Measurements from ENCODE around the gene LIN28A.

LIN28A gene

GRCh38 chr1:26472901-26473845 lies 62.6 kb downstream of the LIN28A start:
- H3K27me3 ChIP-seq (ENCODE audit: control insufficient read depth in 1 of 2, insufficient read depth in 2 of 2, low read length in 2 of 2): no peaks in the 10 kb centered on the region

GRCh38 chr1:26474818-26475217 lies 64.2 kb downstream of the LIN28A start:
- peaks cover 36% of the 10 kb centered on the region for H3K36me3 ChIP-seq (ENCODE audit: insufficient read depth, low read length)
- peaks cover 28% of the 10 kb centered on the region for H3K4me1 ChIP-seq (ENCODE audit: insufficient read depth, low read length)
- no peaks in the 10 kb centered on the region for H3K27me3 ChIP-seq (ENCODE audit: control insufficient read depth in 1 of 2, insufficient read depth in 2 of 2, low read length in 2 of 2)
- H3K4me3 ChIP-seq (ENCODE audit: low read depth in 1 of 2, low read length in 2 of 2): no peak overlapping the region
- no peak overlapping the region for H3K9ac ChIP-seq (ENCODE audit: low read length)
- no peak overlapping the region for H3K27ac ChIP-seq (ENCODE audit: low read depth, low read length)
- no peaks in the 10 kb centered on the region for H3K9me3 ChIP-seq (ENCODE audit: low read length)

More at GRCh38 chr1:26472901-26473845, 62.6 kb downstream of the LIN28A start:
- peaks cover 28% of the 10 kb centered on the region for H3K4me1 ChIP-seq (ENCODE audit: insufficient read depth, low read length)
- peak overlapping the region; percentile 94 for H3K27ac ChIP-seq (ENCODE audit: low read depth, low read length)
- peak overlapping the region; percentile 58 for H3K9ac ChIP-seq (ENCODE audit: low read length)
- no peaks in the 10 kb centered on the region for H3K9me3 ChIP-seq (ENCODE audit: low read length)
- H3K4me3 ChIP-seq (ENCODE audit: low read depth in 1 of 2, low read length in 2 of 2): peak overlapping the region; percentile 73 to 99
- peaks cover 29% of the 10 kb centered on the region for H3K36me3 ChIP-seq (ENCODE audit: insufficient read depth, low read length)

DNA sequence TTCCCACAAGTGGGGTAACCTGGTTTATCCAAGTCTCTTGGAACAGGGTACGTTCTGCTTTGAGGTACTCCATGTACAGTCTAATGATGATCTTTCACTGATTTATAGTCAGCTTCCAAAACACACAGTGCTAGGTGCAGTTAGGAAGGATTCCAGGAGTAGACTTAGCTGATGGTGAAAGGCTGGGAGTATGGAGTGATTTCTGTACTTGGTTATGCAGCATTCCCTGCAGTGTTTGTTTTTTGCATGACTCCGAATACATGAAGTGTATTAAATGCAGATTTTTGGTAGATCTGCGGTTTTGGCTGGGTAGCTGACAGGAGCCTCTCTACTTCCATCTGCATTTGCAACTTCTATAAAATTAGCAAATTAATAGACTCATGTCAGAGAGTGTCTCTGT lies 65.4 kb downstream of the LIN28A start:
- Histone ChIP-seq H3K4me3 (ENCODE audit: low read depth in 1 of 2, low read length in 2 of 2) (no peak overlapping the region), H3K4me1 (ENCODE audit: insufficient read depth, low read length) (peaks cover 23% of the 10 kb centered on the region), H3K27me3 (ENCODE audit: control insufficient read depth in 1 of 2, insufficient read depth in 2 of 2, low read length in 2 of 2) (no peaks in the 10 kb centered on the region), H3K9me3 (ENCODE audit: low read length) (no peaks in the 10 kb centered on the region), H3K9ac (ENCODE audit: low read length) (no peak overlapping the region), H3K27ac (ENCODE audit: low read depth, low read length) (no peak overlapping the region), H3K36me3 (ENCODE audit: insufficient read depth, low read length) (peaks cover 36% of the 10 kb centered on the region)

DNA sequence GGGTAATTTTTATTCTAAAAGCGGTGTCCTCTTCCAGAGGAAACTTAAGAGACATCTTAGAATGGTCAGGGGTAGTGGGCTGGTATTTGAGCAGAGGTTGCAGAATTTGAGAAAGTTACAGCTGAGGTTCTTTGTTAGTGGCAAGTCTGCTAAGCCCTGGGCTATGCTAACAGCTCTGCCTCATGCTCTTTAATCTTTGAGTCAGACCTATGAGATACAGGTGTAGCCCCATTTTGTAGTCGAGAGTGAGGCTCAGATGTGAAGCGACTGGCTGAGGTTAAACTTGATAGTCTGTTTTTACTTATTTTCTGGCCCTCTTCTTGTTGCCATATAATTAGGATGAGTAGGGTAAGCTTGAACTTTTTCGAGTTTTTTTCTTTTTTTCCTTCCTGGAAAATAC lies 66.3 kb downstream of the LIN28A start:
- H3K4me1 ChIP-seq (ENCODE audit: insufficient read depth, low read length): peaks cover 14% of the 10 kb centered on the region
- no peak overlapping the region for H3K4me3 ChIP-seq (ENCODE audit: low read depth in 1 of 2, low read length in 2 of 2)
- H3K36me3 ChIP-seq (ENCODE audit: insufficient read depth, low read length): peaks cover 41% of the 10 kb centered on the region

GRCh38 chr1:26477446-26478152 lies 67.0 kb downstream of the LIN28A start:
- Histone ChIP-seq H3K27ac (ENCODE audit: low read depth, low read length) (no peak overlapping the region), H3K36me3 (ENCODE audit: insufficient read depth, low read length) (peaks cover 44% of the 10 kb centered on the region)

More for the DNA sequence above, 66.3 kb downstream of the LIN28A start:
- no peaks in the 10 kb centered on the region for H3K27me3 ChIP-seq (ENCODE audit: control insufficient read depth in 1 of 2, insufficient read depth in 2 of 2, low read length in 2 of 2)
- no peak overlapping the region for H3K27ac ChIP-seq (ENCODE audit: low read depth, low read length)
- H3K9ac ChIP-seq (ENCODE audit: low read length): no peak overlapping the region
- no peaks in the 10 kb centered on the region for H3K9me3 ChIP-seq (ENCODE audit: low read length)

GRCh38 chr1:26478159-26478558 lies 67.5 kb downstream of the LIN28A start:
- H3K27me3 ChIP-seq (ENCODE audit: control insufficient read depth in 1 of 2, insufficient read depth in 2 of 2, low read length in 2 of 2): no peaks in the 10 kb centered on the region
- H3K27ac ChIP-seq (ENCODE audit: low read depth, low read length): no peak overlapping the region
- peaks cover 46% of the 10 kb centered on the region for H3K36me3 ChIP-seq (ENCODE audit: insufficient read depth, low read length)
- H3K4me3 ChIP-seq (ENCODE audit: low read depth in 1 of 2, low read length in 2 of 2): no peak overlapping the region
- no peaks in the 10 kb centered on the region for H3K9me3 ChIP-seq (ENCODE audit: low read length)
- H3K9ac ChIP-seq (ENCODE audit: low read length): no peak overlapping the region
- peaks cover 14% of the 10 kb centered on the region for H3K4me1 ChIP-seq (ENCODE audit: insufficient read depth, low read length)

More at GRCh38 chr1:26477446-26478152, 67.0 kb downstream of the LIN28A start:
- Histone ChIP-seq H3K9ac (ENCODE audit: low read length) (no peak overlapping the region), H3K9me3 (ENCODE audit: low read length) (no peaks in the 10 kb centered on the region), H3K4me3 (ENCODE audit: low read depth in 1 of 2, low read length in 2 of 2) (no peak overlapping the region), H3K27me3 (ENCODE audit: control insufficient read depth in 1 of 2, insufficient read depth in 2 of 2, low read length in 2 of 2) (no peaks in the 10 kb centered on the region), H3K4me1 (ENCODE audit: insufficient read depth, low read length) (peaks cover 14% of the 10 kb centered on the region)

GRCh38 chr1:26478988-26479387 lies 68.4 kb downstream of the LIN28A start:
- no peaks in the 10 kb centered on the region for H3K27me3 ChIP-seq (ENCODE audit: control insufficient read depth in 1 of 2, insufficient read depth in 2 of 2, low read length in 2 of 2)
- peaks cover 6% of the 10 kb centered on the region for H3K4me1 ChIP-seq (ENCODE audit: insufficient read depth, low read length)
- no peaks in the 10 kb centered on the region for H3K9me3 ChIP-seq (ENCODE audit: low read length)
- no peak overlapping the region for H3K27ac ChIP-seq (ENCODE audit: low read depth, low read length)
- peaks cover 38% of the 10 kb centered on the region for H3K36me3 ChIP-seq (ENCODE audit: insufficient read depth, low read length)
- no peak overlapping the region for H3K9ac ChIP-seq (ENCODE audit: low read length)
- no peak overlapping the region for H3K4me3 ChIP-seq (ENCODE audit: low read depth in 1 of 2, low read length in 2 of 2)
